SK-N-SH treated with all-trans-retinoic acid at 6 μM for 48 hours (cell line): Measurements from ENCODE around the gene ACR.

Experiments used
- ATAC-seq: fragments of 200-7000 bp; cut with Tn5 transposase; 3 replicates; pipeline ENCODE4 v1.9.1; 2020; ENCODE audit warnings: mild to moderate bottlenecking, moderate library complexity
- ARNTL ChIP-seq: fragments of 450-650 bp; formaldehyde crosslinking; IDR thresholded peaks from 2 replicates; pipeline ENCODE4 v1.5.0; 2020; ENCODE audit warnings: low read depth, mild to moderate bottlenecking, moderate library complexity, borderline replicate concordance
- BACH2 ChIP-seq: fragments of 250-450 bp; sonication (Bioruptor Pico); IDR thresholded peaks from 2 replicates; pipeline ENCODE4 v1.9.0; 2021; ENCODE audit warnings: mild to moderate bottlenecking, borderline replicate concordance
- CREB5 ChIP-seq: fragments of 250-450 bp; sonication (Bioruptor Pico); IDR thresholded peaks from 2 replicates; pipeline ENCODE4 v1.5.1; 2020; ENCODE audit warnings: low read depth, mild to moderate bottlenecking, moderate library complexity
- CSDC2 ChIP-seq: fragments of 250-450 bp; sonication (Bioruptor Pico); IDR thresholded peaks from 2 replicates; pipeline ENCODE4 v1.5.0; 2020; ENCODE audit warnings: mild to moderate bottlenecking, moderate library complexity
- ESRRG ChIP-seq: fragments of 250-450 bp; sonication (Bioruptor Pico); IDR thresholded peaks from 2 replicates; pipeline ENCODE4 v1.6.1; 2021; ENCODE audit warnings: mild to moderate bottlenecking
- GLIS3 ChIP-seq: fragments of 250-450 bp; sonication (Bioruptor Pico); IDR thresholded peaks from 2 replicates; pipeline ENCODE4 v1.5.0; 2020; ENCODE audit warnings: mild to moderate bottlenecking, moderate library complexity
- OSR1 ChIP-seq: fragments of 250-450 bp; sonication (Bioruptor Pico); IDR thresholded peaks from 2 replicates; pipeline ENCODE4 v1.8.0; 2022; ENCODE audit warnings: moderate library complexity, mild to moderate bottlenecking, inconsistent platforms
- PATZ1 ChIP-seq: fragments of 250-450 bp; sonication (Bioruptor Pico); IDR thresholded peaks from 2 replicates; pipeline ENCODE4 v1.8.0; 2020; ENCODE audit warnings: mild to moderate bottlenecking, moderate library complexity, borderline replicate concordance
- PPARA ChIP-seq: fragments of 250-450 bp; sonication (Bioruptor Pico); IDR thresholded peaks from 2 replicates; pipeline ENCODE4 v1.5.0; 2020; ENCODE audit warnings: mild to moderate bottlenecking, borderline replicate concordance
- RARB ChIP-seq: fragments of 250-450 bp; sonication (Bioruptor Pico); IDR thresholded peaks from 2 replicates; pipeline ENCODE4 v1.8.0; 2021; ENCODE audit warnings: mild to moderate bottlenecking, moderate library complexity
- TCF4 ChIP-seq: fragments of 250-450 bp; sonication (Bioruptor Pico); IDR thresholded peaks from 2 replicates; pipeline ENCODE4 v1.8.0; 2021; ENCODE audit warnings: mild to moderate bottlenecking, moderate library complexity, borderline replicate concordance
- TOX ChIP-seq: fragments of 250-450 bp; sonication (Bioruptor Pico); IDR thresholded peaks from 2 replicates; pipeline ENCODE4 v1.8.0; 2021; ENCODE audit warnings: mild to moderate bottlenecking, moderate library complexity, borderline replicate concordance
- ZC3H10 ChIP-seq: fragments of 250-450 bp; sonication (Bioruptor Pico); IDR thresholded peaks from 2 replicates; pipeline ENCODE4 v1.5.1; 2021; ENCODE audit warnings: mild to moderate bottlenecking, moderate library complexity
- ZFP3 ChIP-seq: fragments of 250-450 bp; sonication (Bioruptor Pico); IDR thresholded peaks from 2 replicates; pipeline ENCODE4 v1.5.0; 2020; ENCODE audit warnings: mild to moderate bottlenecking, moderate library complexity
- ZFP30 ChIP-seq: fragments of 450-650 bp; formaldehyde crosslinking; IDR thresholded peaks from 2 replicates; pipeline ENCODE4 v1.5.0; 2022; ENCODE audit warnings: mild to moderate bottlenecking, moderate library complexity
- ZNF70 ChIP-seq: fragments of 450-650 bp; formaldehyde crosslinking; IDR thresholded peaks from 2 replicates; pipeline ENCODE4 v1.5.0; 2020; ENCODE audit warnings: mild to moderate bottlenecking, moderate library complexity
- ZNF8 ChIP-seq: fragments of 450-650 bp; formaldehyde crosslinking; IDR thresholded peaks from 2 replicates; pipeline ENCODE4 v1.5.0; 2020; ENCODE audit warnings: mild to moderate bottlenecking, moderate library complexity
- TF ChIP-seq, protein P1 (sequence below): fragments of 250-450 bp; sonication (Bioruptor Pico); IDR thresholded peaks from 2 replicates; pipeline ENCODE4 v1.5.1; 2021; ENCODE audit warnings: mild to moderate bottlenecking, moderate library complexity
- TF ChIP-seq, protein P2 (sequence below): fragments of 250-450 bp; sonication (Bioruptor Pico); IDR thresholded peaks from 2 replicates; pipeline ENCODE4 v1.8.0; 2021; ENCODE audit warnings: low read depth, mild to moderate bottlenecking, moderate library complexity, borderline replicate concordance
- TF ChIP-seq, protein P3 (sequence below): fragments of 250-450 bp; sonication (Bioruptor Pico); IDR thresholded peaks from 2 replicates; pipeline ENCODE4 v1.5.0; 2020; ENCODE audit warnings: mild to moderate bottlenecking, moderate library complexity

ACR gene

DNA sequence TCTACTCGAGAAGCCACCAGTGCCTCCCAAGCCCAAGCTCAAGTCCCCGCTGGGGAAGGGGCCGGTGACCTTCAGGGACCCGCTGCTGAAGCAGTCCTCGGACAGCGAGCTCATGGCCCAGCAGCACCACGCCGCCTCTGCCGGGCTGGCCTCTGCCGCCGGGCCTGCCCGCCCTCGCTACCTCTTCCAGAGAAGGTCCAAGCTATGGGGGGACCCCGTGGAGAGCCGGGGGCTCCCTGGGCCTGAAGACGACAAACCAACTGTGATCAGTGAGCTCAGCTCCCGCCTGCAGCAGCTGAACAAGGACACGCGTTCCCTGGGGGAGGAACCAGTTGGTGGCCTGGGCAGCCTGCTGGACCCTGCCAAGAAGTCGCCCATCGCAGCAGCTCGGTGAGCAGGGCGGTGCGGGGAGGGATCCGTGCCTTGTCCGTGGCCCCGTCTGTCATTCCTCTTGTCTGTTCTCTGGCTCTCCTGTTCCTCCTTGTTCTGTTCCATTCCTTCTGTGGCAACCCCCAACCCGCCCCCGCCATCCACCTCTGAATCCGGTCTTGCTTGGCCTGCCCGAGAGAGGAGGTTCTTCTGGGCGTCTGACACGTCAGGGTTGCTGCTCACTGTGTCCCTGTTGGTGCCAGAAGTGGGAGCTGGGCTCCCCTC, 15.8 kb upstream of the ACR start:
- ATAC-seq: no peak
- TF ChIP-seq, protein P1, sequence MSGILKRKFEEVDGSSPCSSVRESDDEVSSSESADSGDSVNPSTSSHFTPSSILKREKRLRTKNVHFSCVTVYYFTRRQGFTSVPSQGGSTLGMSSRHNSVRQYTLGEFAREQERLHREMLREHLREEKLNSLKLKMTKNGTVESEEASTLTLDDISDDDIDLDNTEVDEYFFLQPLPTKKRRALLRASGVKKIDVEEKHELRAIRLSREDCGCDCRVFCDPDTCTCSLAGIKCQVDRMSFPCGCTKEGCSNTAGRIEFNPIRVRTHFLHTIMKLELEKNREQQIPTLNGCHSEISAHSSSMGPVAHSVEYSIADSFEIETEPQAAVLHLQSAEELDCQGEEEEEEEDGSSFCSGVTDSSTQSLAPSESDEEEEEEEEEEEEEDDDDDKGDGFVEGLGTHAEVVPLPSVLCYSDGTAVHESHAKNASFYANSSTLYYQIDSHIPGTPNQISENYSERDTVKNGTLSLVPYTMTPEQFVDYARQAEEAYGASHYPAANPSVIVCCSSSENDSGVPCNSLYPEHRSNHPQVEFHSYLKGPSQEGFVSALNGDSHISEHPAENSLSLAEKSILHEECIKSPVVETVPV (CRISPR knock-in tag): no peak
- TF ChIP-seq, protein P2, sequence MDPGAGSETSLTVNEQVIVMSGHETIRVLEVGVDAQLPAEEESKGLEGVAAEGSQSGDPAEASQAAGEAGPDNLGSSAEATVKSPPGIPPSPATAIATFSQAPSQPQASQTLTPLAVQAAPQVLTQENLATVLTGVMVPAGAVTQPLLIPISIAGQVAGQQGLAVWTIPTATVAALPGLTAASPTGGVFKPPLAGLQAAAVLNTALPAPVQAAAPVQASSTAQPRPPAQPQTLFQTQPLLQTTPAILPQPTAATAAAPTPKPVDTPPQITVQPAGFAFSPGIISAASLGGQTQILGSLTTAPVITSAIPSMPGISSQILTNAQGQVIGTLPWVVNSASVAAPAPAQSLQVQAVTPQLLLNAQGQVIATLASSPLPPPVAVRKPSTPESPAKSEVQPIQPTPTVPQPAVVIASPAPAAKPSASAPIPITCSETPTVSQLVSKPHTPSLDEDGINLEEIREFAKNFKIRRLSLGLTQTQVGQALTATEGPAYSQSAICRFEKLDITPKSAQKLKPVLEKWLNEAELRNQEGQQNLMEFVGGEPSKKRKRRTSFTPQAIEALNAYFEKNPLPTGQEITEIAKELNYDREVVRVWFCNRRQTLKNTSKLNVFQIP (CRISPR knock-in tag): no peak
- TF ChIP-seq ZFP30 (CRISPR knock-in tag): no peak
- no peak for TF ChIP-seq TCF4 (CRISPR knock-in tag)
- TF ChIP-seq OSR1 (CRISPR knock-in tag): no peak
- TF ChIP-seq, all 23 proteins: peak for 0

DNA sequence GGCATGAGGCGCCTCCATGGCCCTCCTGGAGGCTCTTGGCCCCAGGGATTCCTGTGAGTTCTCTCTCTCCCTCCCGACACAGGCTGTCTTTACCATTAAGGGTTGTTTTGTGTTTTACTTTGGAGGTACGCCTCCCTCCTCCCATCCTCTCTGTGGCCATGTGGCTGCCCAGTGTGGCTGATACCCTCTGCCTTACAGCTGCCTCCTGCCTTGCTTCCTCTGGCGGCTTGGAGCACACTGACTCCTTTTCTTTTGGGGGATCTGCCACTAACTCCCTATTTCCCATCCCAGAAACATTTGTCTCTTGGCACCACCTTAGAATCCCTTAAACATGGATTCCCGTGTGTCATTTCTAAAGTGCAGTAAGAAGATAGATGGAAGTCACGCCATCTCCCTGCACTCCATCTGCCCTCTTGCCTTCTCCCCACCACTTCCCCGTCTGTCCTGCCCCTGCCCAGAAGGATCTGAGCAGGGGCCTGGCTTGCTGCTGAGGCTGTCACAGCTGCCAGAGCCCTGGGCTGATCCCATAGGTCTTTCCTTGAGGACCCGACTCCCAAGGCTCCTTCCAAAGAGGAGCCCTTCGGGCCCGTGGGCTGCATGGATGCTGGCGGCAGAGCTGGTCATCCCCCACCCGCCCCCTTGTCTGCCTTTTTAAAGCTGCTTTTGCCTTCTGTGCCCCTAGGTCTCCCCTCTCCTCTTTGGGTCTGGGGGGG, 15.1 kb upstream of the ACR start:
- TF ChIP-seq ESRRG (CRISPR knock-in tag) (no peak), CSDC2 (CRISPR knock-in tag) (no peak), PATZ1 (CRISPR knock-in tag) (no peak), ZFP3 (CRISPR knock-in tag) (no peak), CREB5 (CRISPR knock-in tag) (no peak), ARNTL (CRISPR knock-in tag) (no peak), BACH2 (CRISPR knock-in tag) (no peak), TCF4 (CRISPR knock-in tag) (no peak), ZFP30 (CRISPR knock-in tag) (no peak), ZNF8 (CRISPR knock-in tag) (no peak), PPARA (CRISPR knock-in tag) (no peak), ZNF70 (CRISPR knock-in tag) (no peak), TOX (CRISPR knock-in tag) (no peak), GLIS3 (CRISPR knock-in tag) (no peak)
- TF ChIP-seq, protein P3, sequence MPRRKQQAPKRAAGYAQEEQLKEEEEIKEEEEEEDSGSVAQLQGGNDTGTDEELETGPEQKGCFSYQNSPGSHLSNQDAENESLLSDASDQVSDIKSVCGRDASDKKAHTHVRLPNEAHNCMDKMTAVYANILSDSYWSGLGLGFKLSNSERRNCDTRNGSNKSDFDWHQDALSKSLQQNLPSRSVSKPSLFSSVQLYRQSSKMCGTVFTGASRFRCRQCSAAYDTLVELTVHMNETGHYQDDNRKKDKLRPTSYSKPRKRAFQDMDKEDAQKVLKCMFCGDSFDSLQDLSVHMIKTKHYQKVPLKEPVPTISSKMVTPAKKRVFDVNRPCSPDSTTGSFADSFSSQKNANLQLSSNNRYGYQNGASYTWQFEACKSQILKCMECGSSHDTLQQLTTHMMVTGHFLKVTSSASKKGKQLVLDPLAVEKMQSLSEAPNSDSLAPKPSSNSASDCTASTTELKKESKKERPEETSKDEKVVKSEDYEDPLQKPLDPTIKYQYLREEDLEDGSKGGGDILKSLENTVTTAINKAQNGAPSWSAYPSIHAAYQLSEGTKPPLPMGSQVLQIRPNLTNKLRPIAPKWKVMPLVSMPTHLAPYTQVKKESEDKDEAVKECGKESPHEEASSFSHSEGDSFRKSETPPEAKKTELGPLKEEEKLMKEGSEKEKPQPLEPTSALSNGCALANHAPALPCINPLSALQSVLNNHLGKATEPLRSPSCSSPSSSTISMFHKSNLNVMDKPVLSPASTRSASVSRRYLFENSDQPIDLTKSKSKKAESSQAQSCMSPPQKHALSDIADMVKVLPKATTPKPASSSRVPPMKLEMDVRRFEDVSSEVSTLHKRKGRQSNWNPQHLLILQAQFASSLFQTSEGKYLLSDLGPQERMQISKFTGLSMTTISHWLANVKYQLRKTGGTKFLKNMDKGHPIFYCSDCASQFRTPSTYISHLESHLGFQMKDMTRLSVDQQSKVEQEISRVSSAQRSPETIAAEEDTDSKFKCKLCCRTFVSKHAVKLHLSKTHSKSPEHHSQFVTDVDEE (CRISPR knock-in tag): no peak
- TF ChIP-seq, all 23 proteins: peak for 0

DNA sequence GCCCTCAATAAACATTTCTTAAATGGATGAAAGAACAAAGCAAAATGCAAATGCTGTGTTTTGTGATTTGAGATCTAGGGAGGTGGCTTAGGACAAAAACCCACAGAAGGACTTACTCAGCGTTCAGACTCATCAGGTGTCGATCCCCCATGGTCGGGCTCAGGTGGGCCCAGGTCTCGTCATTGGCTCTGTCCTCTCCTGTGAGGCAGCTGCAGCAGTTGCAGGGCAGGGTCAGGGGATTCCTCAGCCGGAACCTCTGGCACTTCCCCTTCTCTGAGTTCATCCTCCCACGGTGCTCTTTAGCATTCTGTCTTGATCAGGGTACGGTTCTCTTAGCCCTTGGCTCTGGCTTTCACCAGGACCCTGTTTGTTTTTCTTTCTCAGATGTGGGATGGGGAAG, 14.0 kb upstream of the ACR start:
- no peak for ATAC-seq
- no peak for TF ChIP-seq TCF4 (CRISPR knock-in tag)
- no peak for TF ChIP-seq PATZ1 (CRISPR knock-in tag)
- no peak for TF ChIP-seq RARB
- TF ChIP-seq GLIS3 (CRISPR knock-in tag): no peak
- TF ChIP-seq CREB5 (CRISPR knock-in tag): no peak
- no peak for TF ChIP-seq ZC3H10 (CRISPR knock-in tag)
- no peak for TF ChIP-seq CSDC2 (CRISPR knock-in tag)
- TF ChIP-seq, protein P1 (CRISPR knock-in tag): no peak

More for the DNA sequence above, 15.1 kb upstream of the ACR start:
- no peak for ATAC-seq
